Trophoblast cell (in vitro differentiated cells and primary cell): Measurements from ENCODE around the gene LRP1.

Experiments
- DNase-seq, 2 donors: peaks; one replicate each; pipeline ENCODE4 v3.0.0-alpha.2; 2016
- H2AFZ ChIP-seq: 2 replicates; pipeline ENCODE4 v1.6.1; 2013; ENCODE audit warnings: low read length, moderate library complexity, mild to moderate bottlenecking; ENCODE audit not compliant: insufficient read depth, poor library complexity
- H2AK5ac ChIP-seq: 2 replicates; pipeline ENCODE4 v1.6.1; 2013; ENCODE audit warnings: mild to moderate bottlenecking, low read length
- H2BK120ac ChIP-seq: 2 replicates; pipeline ENCODE4 v1.6.1; 2013; ENCODE audit warnings: low read length, mild to moderate bottlenecking, moderate library complexity; ENCODE audit not compliant: insufficient read depth, poor library complexity
- H2BK12ac ChIP-seq: 2 replicates; pipeline ENCODE4 v1.6.1; 2013; ENCODE audit warnings: mild to moderate bottlenecking, low read length, moderate library complexity
- H2BK5ac ChIP-seq: 2 replicates; pipeline ENCODE4 v1.6.1; 2013; ENCODE audit warnings: low read length, low read depth, moderate library complexity, mild to moderate bottlenecking; ENCODE audit not compliant: poor library complexity
- H3K14ac ChIP-seq: 2 replicates; pipeline ENCODE4 v1.6.1; 2013; ENCODE audit warnings: mild to moderate bottlenecking, low read length
- H3K18ac ChIP-seq: 2 replicates; pipeline ENCODE4 v1.6.1; 2013; ENCODE audit warnings: mild to moderate bottlenecking, low read length
- H3K23ac ChIP-seq: 2 replicates; pipeline ENCODE4 v1.6.1; 2013; ENCODE audit warnings: low read length
- H3K27ac ChIP-seq: 2 replicates; pipeline ENCODE4 v1.5.1; 2013; ENCODE audit warnings: low read depth, mild to moderate bottlenecking, inconsistent platforms, low read length, moderate library complexity
- H3K27me3 ChIP-seq: 2 replicates; pipeline ENCODE4 v1.6.1; 2013; ENCODE audit warnings: inconsistent platforms, mild to moderate bottlenecking, low read length, moderate library complexity; ENCODE audit not compliant: insufficient read depth
- H3K36me3 ChIP-seq, 2 experiments: 1 replicate in 1 of 2; 2 replicates in 1 of 2; pipeline ENCODE4 v1.6.1; 2013; ENCODE audit warnings: low read length in 2 of 2, mild to moderate bottlenecking in 2 of 2, moderate library complexity in 1 of 2; ENCODE audit not compliant: insufficient read depth in 2 of 2, control insufficient read depth in 1 of 2
- H3K4ac ChIP-seq: 2 replicates; pipeline ENCODE4 v1.6.1; 2013; ENCODE audit warnings: low read depth, mild to moderate bottlenecking, low read length, moderate library complexity
- H3K4me1 ChIP-seq, 2 experiments: 1 replicate in 1 of 2; 2 replicates in 1 of 2; pipeline ENCODE4 v1.6.1; 2013; ENCODE audit warnings: low read length in 2 of 2, mild to moderate bottlenecking in 2 of 2, moderate library complexity in 1 of 2; ENCODE audit not compliant: insufficient read depth in 2 of 2, control insufficient read depth in 1 of 2
- H3K4me2 ChIP-seq: 2 replicates; pipeline ENCODE4 v1.6.1; 2013; ENCODE audit warnings: inconsistent platforms, mild to moderate bottlenecking, low read length, moderate library complexity
- H3K4me3 ChIP-seq: 2 replicates; pipeline ENCODE4 v1.5.1; 2013; ENCODE audit warnings: mild to moderate bottlenecking, low read depth, low read length, inconsistent platforms
- H3K79me1 ChIP-seq: one replicate; pipeline ENCODE4 v1.6.1; 2013; ENCODE audit warnings: low read length
- H3K79me2 ChIP-seq: 2 replicates; pipeline ENCODE4 v1.6.1; 2013; ENCODE audit warnings: low read length, mild to moderate bottlenecking; ENCODE audit not compliant: control insufficient read depth, insufficient read depth, poor library complexity
- H3K9ac ChIP-seq: 2 replicates; pipeline ENCODE4 v1.6.1; 2013; ENCODE audit warnings: mild to moderate bottlenecking, low read length
- H3K9me3 ChIP-seq: 2 replicates; pipeline ENCODE4 v1.6.1; 2013; ENCODE audit warnings: low read depth, mild to moderate bottlenecking, control low read depth, inconsistent platforms, low read length; ENCODE audit not compliant: insufficient read depth
- H4K12ac ChIP-seq: 2 replicates; pipeline ENCODE4 v1.6.1; 2013; ENCODE audit warnings: low read depth, mild to moderate bottlenecking, low read length, moderate library complexity
- H4K8ac ChIP-seq: 2 replicates; pipeline ENCODE4 v1.6.1; 2013; ENCODE audit warnings: low read depth, mild to moderate bottlenecking, low read length, moderate library complexity
- H4K91ac ChIP-seq: one replicate; pipeline ENCODE4 v1.6.1; 2013; ENCODE audit warnings: low read depth, mild to moderate bottlenecking, low read length, moderate library complexity
- WGBS: extraction: QIAGEN DNeasy Blood & Tissue Kit; methylation state at CpG from one replicate; pipeline ENCODE4 v1.1.7; 2013; ENCODE audit warnings: missing lambda C conversion rate; ENCODE audit not compliant: insufficient read length, insufficient coverage; ENCODE audit errors: extremely low coverage; 5-methylcytosine and 5-hydroxymethylcytosine counted together

Gene LRP1

GRCh38 chr12:57168058-57168457 is 39.8 kb downstream of the LRP1 start:
- no peak overlapping the region for H3K9ac ChIP-seq
- H3K9me3 ChIP-seq: no peaks in the 10 kb centered on the region
- no peaks in the 10 kb centered on the region for H3K79me1 ChIP-seq
- H2BK120ac ChIP-seq: no peak overlapping the region
- H4K91ac ChIP-seq: no peak overlapping the region
- no peaks in the 10 kb centered on the region for H3K27me3 ChIP-seq
- H3K4me3 ChIP-seq: no peak overlapping the region
- no peaks in the 10 kb centered on the region for H3K79me2 ChIP-seq
- H2AFZ ChIP-seq: no peak overlapping the region
- peaks cover 65 to 75% of the 10 kb centered on the region in 2 experiments for H3K36me3 ChIP-seq
- peaks cover 0 to 3% of the 10 kb centered on the region in 2 experiments for H3K4me1 ChIP-seq
- H3K4me2 ChIP-seq: no peak overlapping the region
- H3K18ac ChIP-seq: no peak overlapping the region
- no peak overlapping the region for H4K8ac ChIP-seq
- H2AK5ac ChIP-seq: no peak overlapping the region
- H3K14ac ChIP-seq: no peak overlapping the region
- WGBS: no CpG with 5 or more reads among the region's 10 CpGs
- no peak overlapping the region for H3K23ac ChIP-seq
- H4K12ac ChIP-seq: no peak overlapping the region
- H2BK12ac ChIP-seq: no peak overlapping the region
- DNase-seq: no peak
- H3K4ac ChIP-seq: no peak overlapping the region
- H2BK5ac ChIP-seq: no peak overlapping the region
- H3K27ac ChIP-seq: no peak overlapping the region

GRCh38 chr12:57169046-57169795 is 40.9 kb downstream of the LRP1 start:
- H4K8ac ChIP-seq: no peak overlapping the region
- H2AK5ac ChIP-seq: no peak overlapping the region
- H3K79me2 ChIP-seq: no peaks in the 10 kb centered on the region
- no peak overlapping the region for H2AFZ ChIP-seq
- H4K12ac ChIP-seq: no peak overlapping the region
- H3K4me1 ChIP-seq: peaks cover 0 to 3% of the 10 kb centered on the region in 2 experiments
- no peak overlapping the region for H4K91ac ChIP-seq
- no CpG with 5 or more reads among the region's 23 CpGs for WGBS
- H2BK12ac ChIP-seq: no peak overlapping the region
- H3K9ac ChIP-seq: no peak overlapping the region
- no peaks in the 10 kb centered on the region for H3K27me3 ChIP-seq
- H3K4me2 ChIP-seq: no peak overlapping the region
- peaks cover 77 to 84% of the 10 kb centered on the region in 2 experiments for H3K36me3 ChIP-seq
- H2BK5ac ChIP-seq: no peak overlapping the region
- H3K14ac ChIP-seq: no peak overlapping the region
- no peaks in the 10 kb centered on the region for H3K9me3 ChIP-seq
- H3K27ac ChIP-seq: no peak overlapping the region
- no peak overlapping the region for H3K23ac ChIP-seq
- no peak overlapping the region for H3K4me3 ChIP-seq
- H3K4ac ChIP-seq: no peak overlapping the region
- H3K79me1 ChIP-seq: no peaks in the 10 kb centered on the region
- H3K18ac ChIP-seq: no peak overlapping the region
- H2BK120ac ChIP-seq: no peak overlapping the region
- DNase-seq: no peak

GRCh38 chr12:57169969-57170368 is 41.7 kb downstream of the LRP1 start:
- H2AK5ac ChIP-seq: no peak overlapping the region
- no peaks in the 10 kb centered on the region for H3K79me1 ChIP-seq
- H3K79me2 ChIP-seq: no peaks in the 10 kb centered on the region
- H3K4ac ChIP-seq: no peak overlapping the region
- H3K4me2 ChIP-seq: no peak overlapping the region
- H3K27me3 ChIP-seq: no peaks in the 10 kb centered on the region
- H3K23ac ChIP-seq: no peak overlapping the region
- H2AFZ ChIP-seq: no peak overlapping the region
- H3K9me3 ChIP-seq: no peaks in the 10 kb centered on the region
- H2BK120ac ChIP-seq: no peak overlapping the region
- H4K91ac ChIP-seq: no peak overlapping the region
- H2BK5ac ChIP-seq: no peak overlapping the region
- no peak overlapping the region for H3K9ac ChIP-seq
- WGBS: no CpG with 5 or more reads among the region's 7 CpGs
- H3K4me1 ChIP-seq: peaks cover 0 to 3% of the 10 kb centered on the region in 2 experiments
- H4K8ac ChIP-seq: no peak overlapping the region
- H3K36me3 ChIP-seq: peaks cover 80 to 85% of the 10 kb centered on the region in 2 experiments
- no peak overlapping the region for H4K12ac ChIP-seq
- no peak overlapping the region for H3K27ac ChIP-seq
- no peak overlapping the region for H3K14ac ChIP-seq
- H2BK12ac ChIP-seq: no peak overlapping the region
- H3K4me3 ChIP-seq: no peak overlapping the region
- H3K18ac ChIP-seq: no peak overlapping the region
- DNase-seq: no peak

- no peak overlapping the region for H3K9ac ChIP-seq
These were observed 42.1 kb downstream of the LRP1 start for GRCh38 chr12:57170408-57170807.

More at GRCh38 chr12:57170408-57170807, 42.1 kb downstream of the LRP1 start:
- no peak overlapping the region for H2AK5ac ChIP-seq
- no peaks in the 10 kb centered on the region for H3K79me2 ChIP-seq
- no peak overlapping the region for H2AFZ ChIP-seq
- H2BK120ac ChIP-seq: no peak overlapping the region
- no peak overlapping the region for H3K23ac ChIP-seq
- H4K12ac ChIP-seq: no peak overlapping the region
- H3K18ac ChIP-seq: no peak overlapping the region
- no peak overlapping the region for H3K4me3 ChIP-seq
- no peaks in the 10 kb centered on the region for H3K9me3 ChIP-seq
- no peak overlapping the region for H3K4ac ChIP-seq
- no peak overlapping the region for H4K91ac ChIP-seq
- H4K8ac ChIP-seq: no peak overlapping the region
- H3K79me1 ChIP-seq: no peaks in the 10 kb centered on the region
- H2BK12ac ChIP-seq: no peak overlapping the region
- H3K36me3 ChIP-seq: peaks cover 81 to 85% of the 10 kb centered on the region in 2 experiments
- H3K14ac ChIP-seq: no peak overlapping the region
- H2BK5ac ChIP-seq: no peak overlapping the region
- no peaks in the 10 kb centered on the region for H3K27me3 ChIP-seq
- DNase-seq: no peak
- no peak overlapping the region for H3K27ac ChIP-seq
- no peak overlapping the region for H3K4me2 ChIP-seq
- peaks cover 0 to 3% of the 10 kb centered on the region in 2 experiments for H3K4me1 ChIP-seq
- WGBS: no CpG with 5 or more reads among the region's 1 CpG
